Neural cell (in vitro differentiated cells): ENCODE data around the gene CACNA1H. TPM values are rescaled to one million over a fixed set of nuclear protein-coding genes. Genes with fewer than 3 reads are reported as not detected.

Source experiments
- H2AFZ ChIP-seq: fragments of 200-600, 300-800 bp; sonication (generic), shearing (Covaris generic); 2 replicates; pipeline ENCODE4 v1.6.0; 2014; ENCODE audit warnings: low read depth, mild to moderate bottlenecking, antibody characterized with exemption, low read length, moderate library complexity
- H3F3A ChIP-seq: fragments of 200-600 bp; shearing (Covaris generic); 2 replicates; pipeline ENCODE4 v1.6.1; 2016; ENCODE audit warnings: mild to moderate bottlenecking, moderate library complexity, mixed read lengths, antibody characterized with exemption, low read length; ENCODE audit not compliant: insufficient read depth, poor library complexity, severe bottlenecking
- H3K27ac ChIP-seq: fragments of 200-600, 300-800 bp; sonication (generic), shearing (Covaris generic); 2 replicates; pipeline ENCODE4 v1.5.1; 2014; ENCODE audit warnings: mild to moderate bottlenecking, low read length, moderate library complexity
- H3K27me3 ChIP-seq: fragments of 300-800, 200-600 bp; sonication (generic), shearing (Covaris generic); 2 replicates; pipeline ENCODE4 v1.6.0; 2014; ENCODE audit warnings: mild to moderate bottlenecking, low read depth, low read length, moderate library complexity; ENCODE audit not compliant: insufficient read depth
- H3K36me3 ChIP-seq: fragments of 300-800, 200-600 bp; sonication (generic), shearing (Covaris generic); 2 replicates; pipeline ENCODE4 v1.5.1; 2014; ENCODE audit warnings: mild to moderate bottlenecking, antibody characterized with exemption, low read length, moderate library complexity; ENCODE audit not compliant: insufficient read depth
- H3K4me2 ChIP-seq: fragments of 300-800, 200-600 bp; sonication (generic), shearing (Covaris generic); 2 replicates; pipeline ENCODE4 v1.6.0; 2014; ENCODE audit warnings: mild to moderate bottlenecking, low read length
- H3K4me3 ChIP-seq: fragments of 300-800, 200-600 bp; sonication (generic), shearing (Covaris generic); 2 replicates; pipeline ENCODE4 v1.5.1; 2014; ENCODE audit warnings: mild to moderate bottlenecking, low read length, moderate library complexity
- H3K79me2 ChIP-seq: fragments of 200-600 bp; shearing (Covaris generic); replicated peaks from 2 replicates; pipeline ENCODE4 v1.6.0; 2014; ENCODE audit warnings: mild to moderate bottlenecking, low read length, moderate library complexity; ENCODE audit not compliant: insufficient read depth
- H3K9ac ChIP-seq: fragments of 300-800, 200-600 bp; sonication (generic), shearing (Covaris generic); 2 replicates; pipeline ENCODE4 v1.6.1; 2016; ENCODE audit warnings: mild to moderate bottlenecking, low read length, mixed read lengths
- H3K9me2 ChIP-seq: fragments of 200-600 bp; shearing (Covaris generic); 2 replicates; pipeline ENCODE4 v1.6.1; 2016; ENCODE audit warnings: mild to moderate bottlenecking, low read length, mixed read lengths; ENCODE audit not compliant: insufficient read depth
- H3K9me3 ChIP-seq: fragments of 200-600, 300-800 bp; sonication (generic), shearing (Covaris generic); 2 replicates; pipeline ENCODE4 v1.6.1; 2016; ENCODE audit warnings: mild to moderate bottlenecking, mixed run types, low read length, moderate library complexity, mixed read lengths
- H4K20me1 ChIP-seq: fragments of 200-600 bp; shearing (Covaris generic); 2 replicates; pipeline ENCODE4 v1.6.1; 2016; ENCODE audit warnings: mild to moderate bottlenecking, mixed run types; ENCODE audit not compliant: insufficient read depth
- CTCF ChIP-seq: fragments of 450-650 bp; IDR thresholded peaks from 2 replicates; pipeline ENCODE4 v1.5.1; 2014; ENCODE audit warnings: antibody characterized with exemption, mild to moderate bottlenecking, moderate library complexity; ENCODE audit not compliant: poor library complexity, severe bottlenecking
- EP300 ChIP-seq: fragments of 450-650 bp; conservative IDR thresholded peaks from 2 replicates; pipeline ENCODE4 v1.6.1; 2014; ENCODE audit warnings: antibody characterized with exemption, mild to moderate bottlenecking, moderate library complexity; ENCODE audit not compliant: poor library complexity, severe bottlenecking
- EZH2 ChIP-seq: fragments of 200-600, 300-800 bp; shearing (Covaris generic), sonication (generic); IDR thresholded peaks from 2 replicates; pipeline ENCODE4 v1.6.1; 2014; ENCODE audit warnings: antibody characterized with exemption, low read length, borderline replicate concordance, mild to moderate bottlenecking; ENCODE audit not compliant: insufficient read depth, poor library complexity, severe bottlenecking
- MXI1 ChIP-seq: fragments of 450-650 bp; conservative IDR thresholded peaks from 2 replicates; pipeline ENCODE4 v1.6.1; 2014; ENCODE audit warnings: antibody characterized with exemption, mild to moderate bottlenecking; ENCODE audit not compliant: poor library complexity, severe bottlenecking
- POLR2AphosphoS5 ChIP-seq: IDR thresholded peaks from 2 replicates; pipeline ENCODE4 v1.6.1; 2012
- RAD21 ChIP-seq: fragments of 450-650 bp; conservative IDR thresholded peaks from 2 replicates; pipeline ENCODE4 v1.6.1; 2014; ENCODE audit warnings: antibody characterized with exemption, mild to moderate bottlenecking, moderate library complexity
- REST ChIP-seq: IDR thresholded peaks from 2 replicates; pipeline ENCODE4 v1.6.1; 2012; ENCODE audit warnings: borderline replicate concordance
- SMC3 ChIP-seq: fragments of 450-650 bp; conservative IDR thresholded peaks from 2 replicates; pipeline ENCODE4 v1.6.1; 2014; ENCODE audit warnings: antibody characterized with exemption, mild to moderate bottlenecking, moderate library complexity; ENCODE audit not compliant: poor library complexity
- TAF1 ChIP-seq: IDR thresholded peaks from 2 replicates; pipeline ENCODE4 v1.6.1; 2012; ENCODE audit warnings: low read depth
- polyA plus RNA-seq: library from polyadenylated mRNA; depleted of rRNA; stranded (reverse); fragments of >200 nt; gene quantifications from 2 replicates; pipeline ENCODE4 v1.2.3, GENCODE V29; 2014

Gene CACNA1H
- polyA plus RNA-seq, 1 donor from 2014 or later = 27.7 TPM

GRCh38 chr16:1154887-1155331 lies 2.0 kb downstream of the CACNA1H start:
- no peak overlapping the region for H2AFZ ChIP-seq
- no peaks in the 10 kb centered on the region for H3K9me2 ChIP-seq
- H3K27me3 ChIP-seq = no peaks in the 10 kb centered on the region
- H3K36me3 ChIP-seq = no peaks in the 10 kb centered on the region
- H4K20me1 ChIP-seq = no peaks in the 10 kb centered on the region
- H3K9me3 ChIP-seq = no peaks in the 10 kb centered on the region
- peaks cover 12% of the 10 kb centered on the region for H3K79me2 ChIP-seq
- H3K4me3 ChIP-seq = peak overlapping the region; percentile 74
- H3K9ac ChIP-seq = peak overlapping the region; percentile 60
- H3F3A ChIP-seq = no peaks in the 10 kb centered on the region
- H3K27ac ChIP-seq = no peak overlapping the region
- H3K4me2 ChIP-seq = no peak overlapping the region
- TF ChIP-seq EZH2 = no peak
- TF ChIP-seq MXI1 = no peak
- TF ChIP-seq SMC3 = no peak
- no peak for TF ChIP-seq RAD21
- no peak for TF ChIP-seq POLR2AphosphoS5
- TF ChIP-seq CTCF = no peak
- no peak for TF ChIP-seq REST
- no peak for TF ChIP-seq TAF1
- TF ChIP-seq EP300 = no peak

GRCh38 chr16:1155353-1156054 lies 2.6 kb downstream of the CACNA1H start:
- Histone ChIP-seq H3K27ac (no peak overlapping the region), H3K4me2 (no peak overlapping the region), H3K9ac (no peak overlapping the region), H3K4me3 (peak overlapping the region; percentile 74), H3K9me2 (no peaks in the 10 kb centered on the region), H3K9me3 (no peaks in the 10 kb centered on the region), H4K20me1 (no peaks in the 10 kb centered on the region), H3K79me2 (peaks cover 12% of the 10 kb centered on the region), H3F3A (no peaks in the 10 kb centered on the region), H3K36me3 (no peaks in the 10 kb centered on the region), H3K27me3 (no peaks in the 10 kb centered on the region), H2AFZ (no peak overlapping the region)
- no peak for TF ChIP-seq REST
- TF ChIP-seq SMC3 = no peak
- TF ChIP-seq MXI1 = no peak
